ENCODE results near the gene OSM. TPM values are rescaled to one million over a fixed set of nuclear protein-coding genes. Genes with fewer than 3 reads are reported as not detected.
A peak's percentile ranks its signal among the peaks of the same experiment; 100 is the strongest.

The OSM gene
- total RNA-seq, 4 donors from 2014 or later = 0.19 to 5.7 (median 0.19) TPM; not detected in 1

DNA sequence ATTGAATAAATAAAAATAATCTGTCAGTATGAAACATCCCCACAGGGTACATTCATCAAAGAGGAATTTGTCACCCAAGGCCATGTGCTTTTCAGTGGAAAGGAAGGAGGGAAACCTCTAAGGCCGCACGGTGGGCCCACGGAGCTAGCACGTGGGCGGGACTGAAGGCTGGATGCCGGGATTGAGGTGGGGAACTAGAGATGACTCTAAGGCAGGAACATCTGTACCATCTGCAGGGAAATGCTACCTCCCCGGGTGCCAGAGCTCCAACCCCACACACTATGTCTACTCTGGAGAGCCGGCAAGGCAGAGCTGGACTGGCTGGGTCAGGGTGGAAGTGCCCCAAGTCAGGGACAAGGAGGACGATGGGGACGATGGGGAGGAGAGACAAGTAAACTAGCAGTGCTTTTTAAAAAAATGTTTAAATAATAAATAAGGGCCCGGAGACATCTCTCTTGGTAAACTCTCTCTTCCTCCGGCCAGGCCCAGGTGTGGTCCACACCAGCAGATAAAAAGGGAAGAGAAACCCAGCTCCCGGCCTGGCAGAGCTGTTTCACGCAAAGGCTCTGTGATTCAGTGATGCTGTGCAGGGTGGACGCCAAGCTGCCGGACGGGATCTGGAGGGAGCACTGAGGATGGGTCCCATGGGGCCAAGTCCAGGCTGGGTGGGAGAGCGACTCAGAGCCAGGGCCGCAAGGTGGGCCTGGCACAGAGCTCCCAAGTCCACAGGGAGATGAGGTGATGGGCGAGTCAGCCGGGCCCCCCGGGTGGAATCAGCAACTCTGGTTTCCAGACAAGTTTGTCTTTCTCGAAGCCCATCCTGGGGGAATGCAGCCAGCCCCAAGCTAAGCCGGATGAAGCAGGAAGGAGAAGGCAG lies 25.9 kb downstream of the OSM start:
- Histone ChIP-seq H3K9me3 (no peaks in the 10 kb centered on the region), H3K4me3 (no peak overlapping the region), H3K36me3 (no peaks in the 10 kb centered on the region), H3K27me3 (peaks cover 0 to 14% (median 0%) of the 10 kb centered on the region in 4 donors), H3K27ac (peak overlapping the region in 2 of 4 donors; percentile 26 to 36), H3K4me1 (peaks cover 3 to 33% (median 5%) of the 10 kb centered on the region in 3 donors)
- TF ChIP-seq, protein P1, sequence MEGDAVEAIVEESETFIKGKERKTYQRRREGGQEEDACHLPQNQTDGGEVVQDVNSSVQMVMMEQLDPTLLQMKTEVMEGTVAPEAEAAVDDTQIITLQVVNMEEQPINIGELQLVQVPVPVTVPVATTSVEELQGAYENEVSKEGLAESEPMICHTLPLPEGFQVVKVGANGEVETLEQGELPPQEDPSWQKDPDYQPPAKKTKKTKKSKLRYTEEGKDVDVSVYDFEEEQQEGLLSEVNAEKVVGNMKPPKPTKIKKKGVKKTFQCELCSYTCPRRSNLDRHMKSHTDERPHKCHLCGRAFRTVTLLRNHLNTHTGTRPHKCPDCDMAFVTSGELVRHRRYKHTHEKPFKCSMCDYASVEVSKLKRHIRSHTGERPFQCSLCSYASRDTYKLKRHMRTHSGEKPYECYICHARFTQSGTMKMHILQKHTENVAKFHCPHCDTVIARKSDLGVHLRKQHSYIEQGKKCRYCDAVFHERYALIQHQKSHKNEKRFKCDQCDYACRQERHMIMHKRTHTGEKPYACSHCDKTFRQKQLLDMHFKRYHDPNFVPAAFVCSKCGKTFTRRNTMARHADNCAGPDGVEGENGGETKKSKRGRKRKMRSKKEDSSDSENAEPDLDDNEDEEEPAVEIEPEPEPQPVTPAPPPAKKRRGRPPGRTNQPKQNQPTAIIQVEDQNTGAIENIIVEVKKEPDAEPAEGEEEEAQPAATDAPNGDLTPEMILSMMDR (IDR thresholded peaks at IDR 0.05) = no peak
- TF ChIP-seq POLR2A (IDR thresholded peaks at IDR 0.05) = no peak
- DNase-seq = no peak
- 75 to 83% methylated on average over 14 to 17 of the region's 24 CpGs for WGBS, 2 donors
- intact Hi-C loops (cut with DNase I) = no loop called here

DNA sequence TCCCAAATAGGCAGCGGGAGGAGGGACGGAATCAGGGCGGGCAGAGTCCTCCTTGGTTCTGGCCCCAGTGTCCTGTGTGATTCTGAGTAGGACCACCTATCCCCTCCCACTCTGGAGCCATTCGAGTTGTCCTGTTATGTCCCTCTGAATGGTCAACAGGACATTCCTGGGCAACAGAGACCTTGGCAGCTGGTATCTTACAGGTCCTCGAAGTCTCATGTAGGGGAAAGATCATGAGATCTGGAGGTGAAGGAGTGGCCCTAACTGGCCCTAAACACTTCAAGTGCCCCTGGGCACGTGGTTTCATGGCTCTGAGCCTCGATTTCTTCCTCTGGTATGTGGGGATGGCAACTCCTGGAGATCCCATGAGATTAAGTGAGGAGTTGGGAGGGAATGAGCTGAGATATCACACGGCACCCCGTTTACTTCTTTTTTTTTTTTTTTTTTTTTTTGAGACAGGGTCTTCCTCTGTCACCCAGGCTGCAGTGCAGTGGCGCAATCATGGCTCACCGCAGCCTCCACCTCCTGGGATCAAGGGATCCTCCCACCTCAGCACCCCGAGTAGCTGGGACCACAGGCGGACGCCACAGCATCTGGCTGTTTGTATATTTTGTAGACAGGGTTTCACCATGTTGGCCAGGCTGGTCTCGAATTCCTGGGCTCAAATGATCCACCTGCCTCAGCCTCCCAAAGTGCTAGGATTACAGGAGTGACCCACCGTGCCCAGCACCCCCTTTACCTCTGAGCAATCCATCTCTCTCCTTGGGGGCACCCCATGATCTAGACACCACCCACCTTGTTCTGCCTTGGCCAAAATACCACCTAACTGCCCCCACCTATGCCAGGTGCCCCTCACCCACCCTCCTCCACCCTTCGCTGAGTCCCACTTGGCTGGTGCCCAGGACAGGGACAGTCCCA lies 26.9 kb downstream of the OSM start:
- no peak for DNase-seq
- 82 to 87% methylated on average over 14 of the region's 17 CpGs for WGBS, 2 donors
- intact Hi-C loops (cut with DNase I) = no loop called here
- H3K9me3 ChIP-seq = no peaks in the 10 kb centered on the region
- TF ChIP-seq, protein P1 (IDR thresholded peaks at IDR 0.05) = no peak
- TF ChIP-seq POLR2A (IDR thresholded peaks at IDR 0.05) = no peak
- no peak overlapping the region for H3K4me3 ChIP-seq
- H3K36me3 ChIP-seq = no peaks in the 10 kb centered on the region
- H3K27ac ChIP-seq = no peak overlapping the region
- H3K27me3 ChIP-seq = peaks cover 0 to 4% (median 0%) of the 10 kb centered on the region in 4 donors
- H3K4me1 ChIP-seq = peaks cover 0 to 33% (median 0%) of the 10 kb centered on the region in 3 donors

DNA sequence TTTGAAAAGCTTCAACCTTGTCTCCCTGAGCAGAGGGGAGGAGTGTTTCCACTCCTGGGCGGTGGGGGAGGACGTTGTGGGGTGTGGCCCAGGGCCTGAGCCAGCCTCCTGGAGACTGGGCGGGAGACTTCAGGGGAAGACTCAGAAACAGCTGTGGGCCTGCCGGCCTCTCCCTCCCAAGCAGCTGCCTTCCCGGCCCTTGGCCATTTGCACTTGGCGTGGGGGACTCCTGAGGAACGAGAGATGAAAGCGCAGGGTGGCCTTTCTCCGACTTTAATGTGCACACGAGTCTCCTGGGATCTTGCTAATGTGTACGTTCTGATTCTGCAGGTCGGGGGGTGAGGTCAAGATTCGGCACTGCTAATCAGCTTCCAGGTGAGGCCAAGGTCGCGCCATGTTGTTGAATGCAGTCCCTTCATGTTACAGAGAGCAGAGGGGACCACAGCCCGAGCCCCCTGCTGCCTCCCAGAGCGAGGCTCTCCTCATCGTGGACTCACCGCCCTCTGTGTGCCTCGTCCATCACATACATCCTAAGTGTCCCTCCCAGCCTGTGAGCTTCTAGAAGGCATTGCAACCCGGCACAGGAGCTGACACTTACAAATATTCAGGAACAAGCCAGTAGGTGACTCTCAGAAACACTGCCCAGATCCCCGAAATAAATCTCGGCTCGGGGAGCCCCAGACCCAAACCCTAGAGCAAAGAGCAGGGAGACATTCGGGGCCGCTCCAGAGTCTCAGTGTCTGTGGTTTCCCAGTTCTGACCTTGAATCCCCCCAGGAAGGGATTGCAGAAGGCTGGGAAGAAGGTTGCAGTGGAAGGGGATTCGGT lies 27.8 kb downstream of the OSM start:
- Histone ChIP-seq H3K4me1 (peaks cover 0 to 33% (median 0%) of the 10 kb centered on the region in 3 donors), H3K27me3 (no peaks in the 10 kb centered on the region), H3K27ac (no peak overlapping the region), H3K36me3 (no peaks in the 10 kb centered on the region), H3K4me3 (no peak overlapping the region), H3K9me3 (no peaks in the 10 kb centered on the region)
- TF ChIP-seq, protein P1 (IDR thresholded peaks at IDR 0.05) = no peak
- TF ChIP-seq POLR2A (IDR thresholded peaks at IDR 0.05) = no peak
- intact Hi-C loops (cut with DNase I) = no loop called here
- WGBS, 2 donors = 63 to 66% methylated on average over 9 to 13 of the region's 27 CpGs
- no peak for DNase-seq

DNA sequence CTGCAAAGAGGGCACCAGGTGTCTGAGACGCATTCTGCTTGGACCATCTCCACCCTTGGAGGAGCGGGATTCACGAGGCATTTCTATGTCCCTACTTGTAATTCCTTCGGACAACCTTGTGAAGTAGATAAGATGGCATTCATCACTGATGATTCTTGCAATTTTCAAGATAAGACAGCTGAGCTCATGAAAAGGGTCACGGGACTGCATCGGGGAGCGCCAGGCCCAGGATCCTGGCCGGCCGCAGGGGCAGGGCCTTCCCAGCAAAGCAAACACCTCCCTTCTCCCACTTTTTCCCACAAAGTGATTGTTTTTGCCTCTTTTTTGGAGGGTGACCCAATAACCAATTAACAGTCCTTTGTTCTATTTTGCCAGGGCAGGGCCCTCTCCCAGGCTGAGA lies 28.5 kb downstream of the OSM start:
- no peaks in the 10 kb centered on the region for H3K9me3 ChIP-seq
- H3K36me3 ChIP-seq = no peaks in the 10 kb centered on the region
- H3K27me3 ChIP-seq = peaks cover 0 to under 1% (median 0%) of the 10 kb centered on the region in 4 donors
- TF ChIP-seq, protein P1 (IDR thresholded peaks at IDR 0.05) = no peak
- TF ChIP-seq POLR2A (IDR thresholded peaks at IDR 0.05) = no peak
- intact Hi-C loops (cut with DNase I) = no loop called here
- H3K4me1 ChIP-seq = peaks cover 0 to 33% (median 0%) of the 10 kb centered on the region in 3 donors
- no peak overlapping the region for H3K27ac ChIP-seq
- H3K4me3 ChIP-seq = no peak overlapping the region
- DNase-seq = no peak
- 93 to 95% methylated on average over 7 to 8 of the region's 9 CpGs for WGBS, 2 donors
